OCI-LY3 (cell line): ENCODE results near the gene NYNRIN.

ENCODE experiments used
- H2AFZ ChIP-seq: fragments of 200-600, 300-600 bp; shearing (Covaris generic); 2 replicates; pipeline ENCODE4 v1.6.0; 2014; ENCODE audit warnings: antibody characterized with exemption, low read depth, low read length
- H3K27ac ChIP-seq: fragments of 200-600, 300-600 bp; sonication (generic); 2 replicates; pipeline ENCODE4 v1.5.1; 2014; ENCODE audit warnings: mild to moderate bottlenecking, low read length, moderate library complexity, mixed read lengths
- H3K27me3 ChIP-seq: fragments of 200-600, 300-600 bp; sonication (generic); 2 replicates; pipeline ENCODE4 v1.6.1; 2014; ENCODE audit warnings: low read depth, low read length, mixed read lengths
- H3K36me3 ChIP-seq: fragments of 200-600, 300-600 bp; sonication (generic); replicated peaks from 2 replicates; pipeline ENCODE3; 2014; ENCODE audit warnings: low read depth, low read length, mixed read lengths
- H3K4me1 ChIP-seq: fragments of 300-600, 200-600 bp; sonication (generic); 2 replicates; pipeline ENCODE4 v1.6.1; 2014; ENCODE audit warnings: low read length, mixed read lengths
- H3K4me2 ChIP-seq: fragments of 200-600, 300-600 bp; sonication (generic); 2 replicates; pipeline ENCODE4 v1.6.1; 2014; ENCODE audit warnings: low read length, mixed read lengths
- H3K4me3 ChIP-seq: fragments of 300-600, 200-600 bp; sonication (generic); 2 replicates; pipeline ENCODE4 v1.5.1; 2014; ENCODE audit warnings: antibody characterized with exemption, mild to moderate bottlenecking, low read length, moderate library complexity
- H3K79me2 ChIP-seq: fragments of 300-600, 200-600 bp; shearing (Covaris generic); 2 replicates; pipeline ENCODE4 v1.6.1; 2014; ENCODE audit warnings: mild to moderate bottlenecking, low read length, mixed read lengths
- H3K9ac ChIP-seq: fragments of 300-600, 200-600 bp; shearing (Covaris generic); 2 replicates; pipeline ENCODE4 v1.6.0; 2014; ENCODE audit warnings: mild to moderate bottlenecking, low read length, moderate library complexity
- H3K9me3 ChIP-seq: fragments of 200-600, 300-600 bp; shearing (Covaris generic); 2 replicates; pipeline ENCODE4 v1.6.1; 2014; ENCODE audit warnings: low read length, mixed read lengths; ENCODE audit not compliant: insufficient read depth
- H4K20me1 ChIP-seq: fragments of 200-600, 300-600 bp; sonication (generic); 2 replicates; pipeline ENCODE4 v1.6.1; 2016; ENCODE audit warnings: low read length, mixed read lengths; ENCODE audit not compliant: insufficient read depth
- EZH2phosphoT487 ChIP-seq: fragments of 200-600 bp; shearing (Covaris generic); IDR thresholded peaks from 2 replicates; pipeline ENCODE4 v1.6.1; 2018; ENCODE audit warnings: antibody characterized with exemption, mixed run types, low read depth
- TF ChIP-seq, protein P1 (sequence below): fragments of 200-600, 300-600 bp; sonication (generic); IDR thresholded peaks from 2 replicates; pipeline ENCODE4 v1.5.1; 2014; ENCODE audit warnings: antibody characterized with exemption, low read length, low read depth

The NYNRIN gene

DNA sequence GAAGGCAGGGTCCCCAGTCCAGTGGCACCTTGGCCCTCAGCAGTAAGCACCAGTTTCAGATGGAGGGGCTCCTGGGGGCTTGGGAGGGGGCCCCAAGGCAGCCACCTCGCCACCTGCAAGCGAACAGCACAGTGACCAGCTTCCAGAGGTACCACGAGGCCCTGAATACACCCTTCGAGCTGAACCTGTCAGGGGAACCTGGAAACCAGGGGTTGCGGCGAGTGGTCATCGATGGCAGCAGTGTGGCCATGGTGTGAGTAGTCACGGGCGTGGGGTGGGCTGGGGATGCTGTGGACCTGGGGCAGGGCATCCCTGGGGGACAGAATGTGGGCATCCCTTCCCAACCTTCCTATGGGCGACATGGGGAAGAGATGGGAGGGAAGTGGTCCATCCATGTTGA is 11.2 kb downstream of the NYNRIN start:
- Histone ChIP-seq H3K27me3 (peaks cover 8% of the 10 kb centered on the region), H3K27ac (no peak overlapping the region), H3K79me2 (no peaks in the 10 kb centered on the region), H2AFZ (no peak overlapping the region), H3K4me1 (no peaks in the 10 kb centered on the region), H3K4me2 (no peak overlapping the region), H3K9ac (no peak overlapping the region), H3K36me3 (no peaks in the 10 kb centered on the region), H3K9me3 (no peaks in the 10 kb centered on the region), H3K4me3 (no peak overlapping the region), H4K20me1 (no peaks in the 10 kb centered on the region)
- no peak for TF ChIP-seq EZH2phosphoT487
- TF ChIP-seq, protein P1, sequence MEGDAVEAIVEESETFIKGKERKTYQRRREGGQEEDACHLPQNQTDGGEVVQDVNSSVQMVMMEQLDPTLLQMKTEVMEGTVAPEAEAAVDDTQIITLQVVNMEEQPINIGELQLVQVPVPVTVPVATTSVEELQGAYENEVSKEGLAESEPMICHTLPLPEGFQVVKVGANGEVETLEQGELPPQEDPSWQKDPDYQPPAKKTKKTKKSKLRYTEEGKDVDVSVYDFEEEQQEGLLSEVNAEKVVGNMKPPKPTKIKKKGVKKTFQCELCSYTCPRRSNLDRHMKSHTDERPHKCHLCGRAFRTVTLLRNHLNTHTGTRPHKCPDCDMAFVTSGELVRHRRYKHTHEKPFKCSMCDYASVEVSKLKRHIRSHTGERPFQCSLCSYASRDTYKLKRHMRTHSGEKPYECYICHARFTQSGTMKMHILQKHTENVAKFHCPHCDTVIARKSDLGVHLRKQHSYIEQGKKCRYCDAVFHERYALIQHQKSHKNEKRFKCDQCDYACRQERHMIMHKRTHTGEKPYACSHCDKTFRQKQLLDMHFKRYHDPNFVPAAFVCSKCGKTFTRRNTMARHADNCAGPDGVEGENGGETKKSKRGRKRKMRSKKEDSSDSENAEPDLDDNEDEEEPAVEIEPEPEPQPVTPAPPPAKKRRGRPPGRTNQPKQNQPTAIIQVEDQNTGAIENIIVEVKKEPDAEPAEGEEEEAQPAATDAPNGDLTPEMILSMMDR, result no peak

DNA sequence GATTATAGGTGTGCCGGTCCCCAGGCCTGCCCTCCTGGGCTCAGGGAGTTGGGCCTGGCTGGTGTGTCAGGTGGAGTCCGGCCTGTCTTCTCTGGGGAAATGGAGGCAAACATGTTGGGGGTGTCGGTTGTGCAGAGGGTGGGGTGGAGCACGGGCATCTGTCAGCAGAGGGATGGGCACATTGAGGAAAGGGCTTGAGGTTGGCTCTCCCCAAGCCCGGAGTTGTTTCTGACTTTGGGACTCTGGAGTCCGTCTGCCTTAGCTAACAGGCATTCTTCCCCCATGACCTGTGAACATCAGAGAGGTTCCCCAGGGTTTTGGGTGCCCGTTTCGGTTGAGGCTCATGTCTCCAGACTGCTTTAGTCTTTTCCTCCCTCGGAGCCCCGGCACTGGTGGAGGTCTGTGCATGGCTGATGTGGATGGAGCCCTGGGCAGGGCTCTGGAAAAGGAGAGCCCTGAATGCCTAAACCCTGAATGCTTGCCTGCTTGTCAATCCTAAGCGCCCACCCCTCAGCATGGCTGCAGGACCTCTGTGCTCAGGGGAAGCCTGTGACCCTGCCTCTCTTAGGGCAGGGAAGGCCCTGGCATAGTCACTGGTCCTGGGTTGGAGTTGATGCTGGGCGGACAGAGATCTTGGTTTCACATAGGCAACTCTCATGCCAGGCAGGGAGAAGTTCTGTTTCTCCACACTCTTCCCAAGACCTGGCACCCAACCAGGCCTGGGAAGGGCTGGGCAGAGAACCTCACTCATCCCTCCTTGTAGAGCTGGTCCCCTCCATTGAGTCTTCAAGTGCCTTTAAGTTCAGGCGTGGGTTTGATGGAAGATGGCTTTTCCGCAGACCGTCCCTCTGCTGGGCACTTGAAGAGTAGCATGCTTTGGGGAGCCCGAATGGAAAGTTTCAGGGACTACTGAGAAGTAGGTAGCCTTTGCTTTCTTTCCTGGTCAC is 12.9 kb downstream of the NYNRIN start:
- Histone ChIP-seq H4K20me1 (no peaks in the 10 kb centered on the region), H3K4me3 (no peak overlapping the region), H3K27ac (no peak overlapping the region), H3K9ac (no peak overlapping the region), H2AFZ (0 out of 2 replicates have a peak overlapping the region, but pooled peaks have one; percentile 38), H3K9me3 (no peaks in the 10 kb centered on the region), H3K4me1 (no peaks in the 10 kb centered on the region), H3K4me2 (peak overlapping the region; percentile 28), H3K27me3 (peaks cover 8% of the 10 kb centered on the region), H3K36me3 (no peaks in the 10 kb centered on the region), H3K79me2 (no peaks in the 10 kb centered on the region)
- TF ChIP-seq, protein P1, result peak; percentile 72
- TF ChIP-seq EZH2phosphoT487, result no peak

DNA sequence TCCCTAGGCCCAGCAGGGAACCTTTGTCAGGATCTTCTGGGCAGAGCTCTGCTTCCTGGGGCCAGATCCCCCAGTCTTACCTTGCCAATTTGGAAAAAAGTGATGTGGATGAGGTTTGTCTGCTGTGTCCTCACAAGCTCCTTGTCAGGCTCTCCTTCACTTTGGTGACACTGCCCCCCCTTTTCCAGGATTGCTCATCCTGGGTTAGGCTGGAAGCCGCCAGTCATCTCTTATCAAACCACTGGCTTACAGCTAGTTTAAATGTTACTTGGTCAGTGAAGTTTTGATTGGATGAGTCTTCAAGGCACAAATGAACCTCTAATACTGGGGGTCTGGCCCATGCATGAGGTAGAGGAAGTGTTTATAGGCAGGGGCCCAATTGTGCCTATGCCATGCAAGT is 15.3 kb downstream of the NYNRIN start:
- Histone ChIP-seq H3K4me1 (no peaks in the 10 kb centered on the region), H3K27me3 (peaks cover 8% of the 10 kb centered on the region), H3K9me3 (no peaks in the 10 kb centered on the region), H2AFZ (no peak overlapping the region), H3K4me2 (no peak overlapping the region), H3K27ac (no peak overlapping the region), H3K36me3 (no peaks in the 10 kb centered on the region), H3K79me2 (no peaks in the 10 kb centered on the region), H3K9ac (no peak overlapping the region), H3K4me3 (no peak overlapping the region), H4K20me1 (no peaks in the 10 kb centered on the region)
- TF ChIP-seq, protein P1, result no peak
- TF ChIP-seq EZH2phosphoT487, result no peak

DNA sequence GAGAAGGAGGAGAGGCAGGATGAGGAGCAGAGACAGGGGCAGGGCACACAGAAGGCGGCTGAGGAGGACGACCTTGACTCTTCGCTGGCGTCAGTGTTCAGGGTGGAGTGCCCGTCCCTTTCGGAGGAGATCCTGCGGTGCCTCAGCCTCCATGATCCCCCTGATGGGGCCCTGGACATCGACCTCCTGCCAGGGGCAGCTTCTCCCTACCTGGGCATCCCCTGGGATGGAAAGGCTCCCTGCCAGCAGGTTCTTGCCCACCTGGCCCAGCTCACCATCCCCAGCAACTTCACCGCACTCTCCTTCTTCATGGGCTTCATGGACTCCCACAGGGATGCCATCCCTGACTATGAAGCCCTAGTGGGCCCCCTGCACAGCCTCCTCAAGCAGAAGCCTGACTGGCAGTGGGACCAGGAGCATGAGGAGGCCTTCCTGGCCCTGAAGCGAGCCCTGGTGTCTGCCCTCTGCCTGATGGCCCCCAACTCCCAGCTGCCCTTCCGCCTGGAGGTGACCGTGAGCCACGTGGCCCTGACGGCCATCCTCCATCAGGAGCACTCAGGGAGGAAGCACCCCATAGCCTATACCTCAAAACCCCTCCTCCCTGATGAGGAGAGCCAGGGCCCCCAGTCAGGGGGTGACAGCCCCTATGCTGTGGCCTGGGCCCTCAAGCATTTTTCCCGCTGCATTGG is 16.1 kb downstream of the NYNRIN start:
- no peak overlapping the region for H3K4me3 ChIP-seq
- TF ChIP-seq, protein P1, result no peak
- no peak for TF ChIP-seq EZH2phosphoT487

More for the DNA sequence above, 16.1 kb downstream of the NYNRIN start:
- no peaks in the 10 kb centered on the region for H4K20me1 ChIP-seq
- H3K27ac ChIP-seq, result no peak overlapping the region
- H3K4me2 ChIP-seq, result no peak overlapping the region
- no peaks in the 10 kb centered on the region for H3K79me2 ChIP-seq
- H3K27me3 ChIP-seq, result peaks cover 3% of the 10 kb centered on the region
- H2AFZ ChIP-seq, result no peak overlapping the region
- no peak overlapping the region for H3K9ac ChIP-seq
- H3K4me1 ChIP-seq, result no peaks in the 10 kb centered on the region
- no peaks in the 10 kb centered on the region for H3K9me3 ChIP-seq
- H3K36me3 ChIP-seq, result no peaks in the 10 kb centered on the region
